ENCODE results near the gene LCAT.

- TF ChIP-seq CTCF (IDR thresholded peaks at IDR 0.05) (no peak), POLR2A (IDR thresholded peaks at IDR 0.05) (no peak)
These were observed 50.0 kb downstream of the LCAT start for GRCh38 chr16:67893743-67894399.
